Right renal pelvis (tissue), 4 donors: ENCODE measurements around the gene KIAA0930. TPM values are rescaled to one million over a fixed set of nuclear protein-coding genes. Genes with fewer than 3 reads are reported as not detected.

ENCODE experiments used
- DNase-seq, 4 donors: peaks; one replicate each; pipeline ENCODE4 v3.0.0-alpha.2; 2013; ENCODE audit warnings: low read depth in 4 of 4, low spot score in 3 of 4, missing footprints in 1 of 4
- polyA plus RNA-seq, 4 donors: library from polyadenylated mRNA; unstranded; fragments of 120-200 nt; gene quantifications; one replicate each; pipeline ENCODE4 v1.2.1, GENCODE V29; 2013; ENCODE audit not compliant: insufficient read length in 4 of 4

KIAA0930 gene
- polyA plus RNA-seq, 4 donors, result 18.3 to 24.9 (median 21.3) TPM

DNA sequence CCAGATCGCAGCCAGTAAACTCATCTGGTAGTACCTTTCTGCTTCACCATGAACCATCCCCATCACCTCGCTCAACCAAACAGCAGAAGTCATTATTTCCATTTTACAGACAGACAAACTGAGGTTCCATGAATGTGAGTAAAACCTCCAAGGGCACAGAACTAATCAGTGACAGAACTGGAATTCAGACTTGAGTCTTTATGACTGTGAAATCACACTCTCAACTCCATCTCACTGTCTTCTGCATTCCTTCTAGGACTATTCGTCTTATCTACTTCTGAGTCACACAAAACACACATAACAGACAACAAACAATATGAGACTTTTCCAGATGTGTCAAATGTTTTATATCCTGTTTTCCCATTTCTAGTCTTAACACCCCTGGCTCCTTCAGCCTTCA lies 86.3 kb downstream of the KIAA0930 start:
- no peak for DNase-seq

DNA sequence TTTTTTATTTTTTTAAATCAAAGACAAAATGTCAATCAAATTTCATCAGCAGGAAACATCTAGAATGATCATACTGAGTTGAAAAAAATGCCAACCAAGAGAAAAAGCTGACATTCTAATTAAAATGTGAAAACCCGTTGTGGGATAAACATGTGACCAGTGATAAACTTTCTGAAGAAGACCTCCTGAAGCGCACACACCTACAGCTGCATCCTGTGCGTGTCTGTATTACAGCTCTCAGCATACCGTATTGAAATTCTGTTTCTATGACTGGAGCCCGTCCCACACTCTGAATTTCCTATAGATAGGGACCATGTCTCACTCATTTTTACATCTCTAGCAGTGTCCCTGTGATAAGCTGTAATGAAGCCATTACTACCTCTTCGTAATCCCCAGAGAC lies 89.2 kb downstream of the KIAA0930 start:
- no peak for DNase-seq

DNA sequence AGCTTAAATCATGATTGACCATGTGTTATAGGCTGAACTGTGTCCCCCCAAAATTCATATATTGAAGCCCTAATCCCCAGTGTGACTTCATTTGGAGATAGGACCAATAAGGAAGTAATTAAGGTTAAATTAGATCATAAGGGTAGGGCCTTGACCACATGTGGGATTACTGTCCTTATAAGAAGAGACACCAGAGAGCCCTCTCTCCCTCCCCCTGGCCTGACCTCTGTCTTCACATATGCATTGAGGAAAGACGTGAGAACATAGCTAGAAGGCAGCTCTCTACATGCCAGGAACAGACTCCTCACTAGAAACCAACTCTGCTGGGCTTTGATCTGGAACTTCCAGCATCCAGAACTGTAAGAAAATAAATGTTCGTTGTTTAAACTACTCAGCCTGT lies 90.6 kb downstream of the KIAA0930 start:
- DNase-seq, result no peak

DNA sequence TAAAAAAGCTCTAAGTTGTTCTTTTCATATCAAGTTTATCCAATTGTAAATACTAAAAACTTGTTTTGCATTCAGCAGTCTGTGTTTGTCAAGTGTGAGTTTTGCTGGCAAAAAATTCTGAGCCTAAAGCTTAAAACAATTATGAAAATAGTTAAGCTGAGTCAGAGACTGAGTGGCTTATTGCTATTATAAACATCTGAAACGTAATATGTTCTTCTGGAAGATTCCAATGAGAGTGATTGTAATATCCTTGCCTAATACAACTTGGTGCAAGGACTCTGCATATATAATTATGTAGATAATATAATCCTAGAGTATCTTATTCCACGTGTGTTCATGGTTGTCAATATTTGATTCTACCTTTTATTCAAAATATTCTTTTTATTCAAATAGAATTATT lies 91.0 kb downstream of the KIAA0930 start:
- DNase-seq, result no peak

DNA sequence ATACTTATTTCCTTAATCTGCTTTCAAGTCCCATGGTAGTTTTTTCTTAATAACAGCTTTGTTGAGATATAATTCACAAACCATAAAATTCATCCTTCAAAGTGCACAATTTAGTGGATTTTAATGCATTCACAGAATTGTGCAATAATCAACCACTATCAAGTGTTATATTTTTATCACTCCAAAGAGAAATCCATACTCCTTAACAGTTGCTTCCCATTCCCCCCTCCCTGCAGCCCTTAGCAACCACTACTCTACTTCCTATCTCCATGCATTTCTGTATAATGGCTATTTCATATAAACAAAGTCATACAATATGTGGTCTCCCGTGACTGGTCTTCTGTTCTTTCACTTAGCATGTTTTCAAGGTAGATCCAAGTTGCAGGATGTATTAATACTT lies 95.8 kb downstream of the KIAA0930 start:
- DNase-seq, result no peak

DNA sequence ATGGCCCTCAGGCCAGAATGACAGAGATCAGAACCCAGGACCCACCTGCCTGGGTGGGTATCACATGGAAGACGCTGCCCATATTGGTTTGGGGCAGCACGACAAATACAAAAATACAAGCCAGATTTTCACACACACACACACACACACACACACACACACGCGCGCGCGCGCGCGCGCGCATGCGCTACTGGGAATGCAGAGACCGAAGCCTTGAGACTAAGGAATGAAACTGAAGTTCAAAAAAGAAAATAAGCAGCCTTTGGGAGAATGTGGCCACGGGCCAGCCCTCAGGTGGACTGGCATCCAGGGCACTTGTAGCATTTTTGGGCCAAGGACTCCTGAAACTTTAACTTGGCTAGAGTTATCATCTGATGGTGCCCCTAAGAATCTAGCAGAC lies 98.3 kb downstream of the KIAA0930 start:
- no peak for DNase-seq

Other genes starting within 250 kb of the KIAA0930 start
- gene PHF21B, start 230.9 kb downstream of the KIAA0930 start, polyA plus RNA-seq, result 1 to 10 TPM; 3.5 to 6.0 (median 4.9) TPM
- 10 to 100 TPM; 43.3 to 57.0 (median 51.8) TPM for gene NUP50, start 77.0 kb downstream of the KIAA0930 start, polyA plus RNA-seq
- gene UPK3A, start 44.1 kb upstream of the KIAA0930 start, polyA plus RNA-seq, result 1 to 10 TPM in 3 of 4 donors, under 1 TPM in 1; 0.60 to 8.8 (median 5.1) TPM
- gene FAM118A, start 69.0 kb upstream of the KIAA0930 start, polyA plus RNA-seq, result 10 to 100 TPM; 17.0 to 24.8 (median 20.6) TPM
- under 1 TPM; 0.14 to 0.40 (median 0.18) TPM for gene SMC1B, start 172.7 kb upstream of the KIAA0930 start, polyA plus RNA-seq
- gene RIBC2, start 172.8 kb upstream of the KIAA0930 start, polyA plus RNA-seq, result 1 to 10 TPM; 6.9 to 7.6 (median 7.4) TPM